Fibroblast of the aortic adventitia (primary cell): ENCODE measurements around the gene NPAS2. TPM values are rescaled to one million over a fixed set of nuclear protein-coding genes. Genes with fewer than 3 reads are reported as not detected.

Experiments used
- DNase-seq: peaks from one replicate; pipeline ENCODE4 v3.0.0-alpha.2; 2010; ENCODE audit warnings: low read depth
- H3K4me3 ChIP-seq: 2 replicates; pipeline ENCODE4 v1.5.1; 2011; ENCODE audit warnings: low read depth, mild to moderate bottlenecking, control low read depth, low read length, moderate library complexity
- CTCF ChIP-seq: IDR thresholded peaks from 2 replicates; pipeline ENCODE4 v1.5.1; 2011; ENCODE audit warnings: mild to moderate bottlenecking, low read length, control low read depth, inconsistent platforms; ENCODE audit not compliant: insufficient read depth
- total RNA-seq: library from RNA; depleted of rRNA; stranded (reverse); fragments of >200 nt; gene quantifications from 2 replicates; pipeline ENCODE4 v1.2.3, GENCODE V29; 2012; ENCODE audit warnings: low replicate concordance

NPAS2 gene
- total RNA-seq, 1 donor, result 24.3 TPM

- H3K4me3 ChIP-seq, result no peak overlapping the region
- DNase-seq, result peak; percentile 25
- peak; percentile 54 for TF ChIP-seq CTCF
Measured at GRCh38 chr2:101038455-101039255, 218.7 kb downstream of the NPAS2 start.

DNA sequence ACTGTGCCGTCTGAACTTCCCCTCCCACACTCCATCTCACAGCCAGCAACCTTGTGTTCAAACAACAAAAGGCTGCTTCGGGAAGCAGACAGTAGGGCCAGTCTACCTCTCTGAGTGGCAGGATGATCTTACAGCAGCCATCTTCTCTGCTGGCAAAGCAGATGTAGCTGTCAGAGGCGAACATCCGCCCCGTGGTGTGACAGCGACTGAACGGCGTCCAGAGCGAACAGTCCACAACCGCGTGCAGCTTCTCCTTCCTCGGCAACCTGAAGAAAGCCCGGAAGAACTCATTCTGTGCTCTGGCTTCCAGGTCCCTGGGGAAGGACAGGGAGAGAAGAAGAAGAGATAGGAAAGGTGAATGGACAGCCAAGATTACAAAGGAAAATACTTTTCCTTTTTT lies 220.1 kb downstream of the NPAS2 start:
- no peak for DNase-seq
- no peak for TF ChIP-seq CTCF
- no peak overlapping the region for H3K4me3 ChIP-seq

GRCh38 chr2:101040761-101041160 lies 220.8 kb downstream of the NPAS2 start:
- no peak for TF ChIP-seq CTCF
- no peak overlapping the region for H3K4me3 ChIP-seq
- peak; percentile 71 for DNase-seq

- H3K4me3 ChIP-seq, result no peak overlapping the region
- no peak for TF ChIP-seq CTCF
- DNase-seq, result peak; percentile 62
Measured at GRCh38 chr2:101041413-101041812, 221.5 kb downstream of the NPAS2 start.

- TF ChIP-seq CTCF, result no peak
- no peak overlapping the region for H3K4me3 ChIP-seq
- DNase-seq, result no peak
Measured at GRCh38 chr2:101045330-101045729, 225.4 kb downstream of the NPAS2 start.

Other genes with a start within 250 kb of the NPAS2 start
- 639 and 1,869 TPM in 2 replicates for gene RPL31, start 182.2 kb downstream of the NPAS2 start, total RNA-seq